ENCODE measurements around the gene EVC2. TPM values are rescaled to one million over a fixed set of nuclear protein-coding genes. Genes with fewer than 3 reads are reported as not detected.

The EVC2 gene
- total and polyA plus RNA-seq, 2 of the 13 experiments (the other 11 are each of a cell fraction or from before 2014, with no cell fraction given), result not detected

GRCh38 chr4:5666741-5667140 is 41.6 kb downstream of the EVC2 start (continued):
- TF ChIP-seq ZNF296 (CRISPR knock-in tag; conservative IDR thresholded peaks at IDR 0.05) (no peak), ZNF180 (CRISPR knock-in tag; IDR thresholded peaks at IDR 0.05; ENCODE audit: borderline replicate concordance, low read depth) (no peak), ZNF746 (CRISPR knock-in tag; IDR thresholded peaks at IDR 0.05) (no peak), SMAD9 (CRISPR knock-in tag; IDR thresholded peaks at IDR 0.05) (no peak)

GRCh38 chr4:5664778-5665177 is 43.6 kb downstream of the EVC2 start:
- intact Hi-C loops (cut with micrococcal nuclease; ENCODE audit: unreplicated experiment) (no loop called here), in situ Hi-C loops (cut with HindIII; ENCODE audit: extremely low pct_ligation_motif_present, low pct_unique_long_range_greater_than_20kb) (no loop called here)
- TF ChIP-seq IKZF1 (IDR thresholded peaks at IDR 0.05) (no peak), POLR2G (IDR thresholded peaks at IDR 0.05; ENCODE audit: low read depth, low read length) (no peak)
- no peak for DNase-seq (ENCODE audit: low spot score)
- Histone ChIP-seq H3K4me3 (replicated peaks in 1 of 3; ENCODE audit: insufficient read depth in 1 of 3, low read depth in 2 of 3, low read length in 3 of 3) (no peak overlapping the region), H4K20me1 (ENCODE audit: insufficient read depth, low read length) (no peaks in the 10 kb centered on the region), H3K9ac (ENCODE audit: insufficient read depth, low read depth, low read length) (no peak overlapping the region), H3K27ac (ENCODE audit: extremely low read length, insufficient read depth, low read length) (no peak overlapping the region), H2AFZ (ENCODE audit: low read length) (no peak overlapping the region), H3K4me2 (ENCODE audit: low read depth, low read length) (no peak overlapping the region), H3K9me3 (ENCODE audit: low read length) (no peaks in the 10 kb centered on the region), H3K27me3 (ENCODE audit: control insufficient read depth in 1 of 2, insufficient read depth in 2 of 2, low read length in 2 of 2) (no peaks in the 10 kb centered on the region), H3K4me1 (ENCODE audit: insufficient read depth, low read length) (no peaks in the 10 kb centered on the region), H3K79me2 (ENCODE audit: insufficient read depth, low read length) (no peaks in the 10 kb centered on the region), H3K36me3 (replicated peaks in 1 of 2; ENCODE audit: control insufficient read depth in 1 of 2, insufficient read depth in 2 of 2, low read length in 2 of 2) (no peaks in the 10 kb centered on the region)
- CTCF ChIA-PET (ENCODE audit: low intra/inter-chr PET ratio, low total read pairs), result no interaction called here
- no peak for FAIRE-seq
- BruUV-seq (replicated peaks), result no TSS peak
- ATAC-seq, result no peak
- 61% methylated on average over 12 of the region's 12 CpGs for WGBS (ENCODE audit: low lambda C conversion rate)
- POLR2A ChIA-PET, result no interaction called here

- FAIRE-seq, result no peak
- Histone ChIP-seq H3K4me3 (replicated peaks in 1 of 3; ENCODE audit: insufficient read depth in 1 of 3, low read depth in 2 of 3, low read length in 3 of 3) (no peak overlapping the region), H4K20me1 (ENCODE audit: insufficient read depth, low read length) (no peaks in the 10 kb centered on the region), H3K4me1 (ENCODE audit: insufficient read depth, low read length) (no peaks in the 10 kb centered on the region), H3K4me2 (ENCODE audit: low read depth, low read length) (no peak overlapping the region), H2AFZ (ENCODE audit: low read length) (no peak overlapping the region), H3K9ac (ENCODE audit: insufficient read depth, low read depth, low read length) (no peak overlapping the region), H3K9me3 (ENCODE audit: low read length) (no peaks in the 10 kb centered on the region), H3K36me3 (replicated peaks in 1 of 2; ENCODE audit: control insufficient read depth in 1 of 2, insufficient read depth in 2 of 2, low read length in 2 of 2) (no peaks in the 10 kb centered on the region), H3K27me3 (ENCODE audit: control insufficient read depth in 1 of 2, insufficient read depth in 2 of 2, low read length in 2 of 2) (0 out of 5 replicates have a peak, but pooled peaks cover 0 to 2% of the 10 kb centered on the region in 2 experiments), H3K79me2 (ENCODE audit: insufficient read depth, low read length) (no peaks in the 10 kb centered on the region), H3K27ac (ENCODE audit: extremely low read length, insufficient read depth, low read length) (no peak overlapping the region)
- WGBS (ENCODE audit: low lambda C conversion rate), result 38% methylated on average over 1 of the region's 1 CpG
- in situ Hi-C loops (cut with HindIII; ENCODE audit: extremely low pct_ligation_motif_present, low pct_unique_long_range_greater_than_20kb) (no loop called here), intact Hi-C loops (cut with micrococcal nuclease; ENCODE audit: unreplicated experiment) (no loop called here)
- BruUV-seq (replicated peaks), result no TSS peak
- no peak for TF ChIP-seq KLF6 (CRISPR knock-in tag; IDR thresholded peaks at IDR 0.05)
- TF ChIP-seq U2AF2 (IDR thresholded peaks at IDR 0.05; ENCODE audit: low read depth, low read length), result no peak
- no peak for TF ChIP-seq POLR2AphosphoS2 (IDR thresholded peaks at IDR 0.05; ENCODE audit: low read depth, low read length)
- TF ChIP-seq ZFY (CRISPR knock-in tag; IDR thresholded peaks at IDR 0.05), result no peak
- TF ChIP-seq ZNF205 (CRISPR knock-in tag; IDR thresholded peaks at IDR 0.05), result no peak
- TF ChIP-seq HNF4A (CRISPR knock-in tag; IDR thresholded peaks at IDR 0.05), result no peak
- TF ChIP-seq TAF15 (IDR thresholded peaks at IDR 0.05; ENCODE audit: low read depth, low read length, poor library complexity, severe bottlenecking), result no peak
- TF ChIP-seq ZNF441 (CRISPR knock-in tag; IDR thresholded peaks at IDR 0.05; ENCODE audit: borderline replicate concordance), result no peak
- TF ChIP-seq, protein P1, sequence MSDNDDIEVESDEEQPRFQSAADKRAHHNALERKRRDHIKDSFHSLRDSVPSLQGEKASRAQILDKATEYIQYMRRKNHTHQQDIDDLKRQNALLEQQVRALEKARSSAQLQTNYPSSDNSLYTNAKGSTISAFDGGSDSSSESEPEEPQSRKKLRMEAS (IDR thresholded peaks at IDR 0.05), result no peak
- TF ChIP-seq HCFC1 (IDR thresholded peaks at IDR 0.05; ENCODE audit: low read depth, low read length), result no peak
- TF ChIP-seq ETV5 (CRISPR knock-in tag; IDR thresholded peaks at IDR 0.05; ENCODE audit: borderline replicate concordance), result no peak
- no peak for TF ChIP-seq ZNF674 (CRISPR knock-in tag; IDR thresholded peaks at IDR 0.05; ENCODE audit: low read depth)
- no peak for TF ChIP-seq RXRB (CRISPR knock-in tag; IDR thresholded peaks at IDR 0.05; ENCODE audit: borderline replicate concordance)
- no peak for TF ChIP-seq KAT7 (CRISPR knock-in tag; IDR thresholded peaks at IDR 0.05; ENCODE audit: borderline replicate concordance)
- TF ChIP-seq ZNF431 (CRISPR knock-in tag; IDR thresholded peaks at IDR 0.05; ENCODE audit: borderline replicate concordance, low read depth), result no peak
- no peak for TF ChIP-seq HOXA7 (CRISPR knock-in tag; IDR thresholded peaks at IDR 0.05)
- no peak for ATAC-seq
- CTCF ChIA-PET (ENCODE audit: low intra/inter-chr PET ratio, low total read pairs), result no interaction called here
- POLR2A ChIA-PET, result no interaction called here
- no peak for DNase-seq (ENCODE audit: low spot score)
Observed at GRCh38 chr4:5662555-5662954, 45.8 kb downstream of the EVC2 start.
